ENCODE data around the gene P2RY8.

P2RY8 gene

DNA sequence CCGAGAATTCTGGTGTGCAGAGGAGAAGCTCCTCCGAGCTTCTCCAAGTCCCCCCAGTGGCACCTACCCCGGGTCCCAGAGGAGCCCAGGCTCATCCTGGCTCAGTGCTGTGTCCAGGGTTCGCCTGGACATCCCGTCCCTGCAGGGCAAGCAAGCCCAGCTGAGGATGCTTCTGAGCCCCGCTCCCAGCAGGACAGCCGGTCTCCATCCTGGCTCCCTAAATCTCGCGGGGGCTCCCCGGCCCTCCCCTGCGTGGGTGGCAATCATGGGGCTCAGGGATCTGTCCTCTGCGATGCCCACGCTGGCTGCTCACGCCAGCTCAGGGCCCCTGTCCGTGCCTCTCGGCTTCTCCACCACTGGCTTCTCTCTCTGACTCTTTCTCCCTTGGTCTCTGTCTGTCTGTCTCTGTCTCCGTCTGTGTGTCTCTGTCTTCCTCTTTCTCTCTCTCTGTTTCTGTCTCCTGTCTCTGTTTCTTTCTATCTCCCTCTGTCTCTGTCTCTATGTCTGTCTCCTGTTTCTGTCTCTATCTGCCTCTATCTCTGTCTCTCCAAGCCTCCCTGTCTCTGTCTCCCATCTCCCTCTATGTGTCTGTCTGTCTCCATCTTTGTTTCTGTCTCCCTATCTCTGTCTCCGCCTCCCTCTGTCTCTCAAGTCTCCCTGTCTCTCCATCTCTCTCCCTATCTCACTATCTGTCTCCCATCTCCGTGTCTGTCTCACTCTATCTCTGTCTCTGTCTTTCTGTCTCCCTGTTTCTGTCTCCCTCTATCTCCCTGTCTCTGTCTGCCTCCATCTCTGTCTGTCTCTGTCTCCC is 117.2 kb downstream of the P2RY8 start (continued):
- TF ChIP-seq ZNF558 (tag by site-specific recombination; IDR thresholded peaks at IDR 0.05) (no peak), ZNF626 (tag by site-specific recombination; IDR thresholded peaks at IDR 0.05) (no peak), KLF10 (tag by site-specific recombination; IDR thresholded peaks at IDR 0.05) (no peak)

DNA sequence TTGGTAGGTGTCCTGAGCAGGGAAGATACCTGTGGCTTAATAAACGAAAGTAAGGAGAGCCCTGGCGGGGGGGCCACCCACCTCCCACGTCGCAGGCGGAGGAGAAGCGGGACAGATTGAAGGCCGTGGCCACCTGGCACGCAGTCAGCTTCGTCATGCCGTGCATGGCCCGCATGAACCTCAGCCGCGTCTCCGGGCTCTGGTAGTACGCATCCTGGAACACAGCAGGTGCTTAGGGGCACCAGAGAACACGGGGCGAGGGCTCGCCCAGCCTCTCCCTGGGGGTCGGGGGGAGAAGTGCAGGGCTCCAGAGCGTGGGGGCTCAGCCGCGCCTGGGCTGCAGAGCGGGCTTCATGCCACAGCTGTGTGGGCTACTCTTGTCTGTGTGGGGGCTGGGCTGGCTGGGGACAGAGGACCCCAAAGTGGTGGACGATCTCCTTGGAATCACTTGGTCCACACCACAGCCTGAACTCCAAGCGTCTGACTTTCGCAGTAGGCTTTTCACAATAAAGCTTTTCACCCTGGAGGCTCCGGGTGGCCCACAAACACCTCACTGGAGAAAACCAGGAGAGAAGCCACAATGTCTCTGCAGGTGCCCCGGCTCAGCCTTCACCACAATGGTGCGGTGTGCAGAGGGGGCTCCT is 118.0 kb downstream of the P2RY8 start:
- ChIA-PET POLR2A (no interaction called here), CTCF (no interaction called here)
- no peak overlapping the region for H3K4me3 ChIP-seq (ENCODE audit: low read depth, low read length)
- H3K36me3 ChIP-seq (ENCODE audit: control insufficient read depth in 2 of 2, insufficient read depth in 1 of 2, low read length in 2 of 2), result peaks cover 13 to 41% of the 10 kb centered on the region in 2 experiments; a peak in 2 of 3 replicates
- no peaks in the 10 kb centered on the region; the same call in 1 of the 2 replicates for H3K9me3 ChIP-seq (ENCODE audit: control insufficient read depth, insufficient read depth, low read depth, low read length)
- no peak overlapping the region for H3K27ac ChIP-seq (ENCODE audit: extremely low read depth, low read depth, low read length)
- no peaks in the 10 kb centered on the region for H3K4me1 ChIP-seq (ENCODE audit: control insufficient read depth, insufficient read depth, low read length)
- TF ChIP-seq ZFP69B (tag by site-specific recombination; IDR thresholded peaks at IDR 0.05) (no peak), MEIS1 (CRISPR knock-in tag; IDR thresholded peaks at IDR 0.05; ENCODE audit: borderline replicate concordance) (0 out of 2 replicates have a peak, but pooled peaks have one; percentile 6)

DNA sequence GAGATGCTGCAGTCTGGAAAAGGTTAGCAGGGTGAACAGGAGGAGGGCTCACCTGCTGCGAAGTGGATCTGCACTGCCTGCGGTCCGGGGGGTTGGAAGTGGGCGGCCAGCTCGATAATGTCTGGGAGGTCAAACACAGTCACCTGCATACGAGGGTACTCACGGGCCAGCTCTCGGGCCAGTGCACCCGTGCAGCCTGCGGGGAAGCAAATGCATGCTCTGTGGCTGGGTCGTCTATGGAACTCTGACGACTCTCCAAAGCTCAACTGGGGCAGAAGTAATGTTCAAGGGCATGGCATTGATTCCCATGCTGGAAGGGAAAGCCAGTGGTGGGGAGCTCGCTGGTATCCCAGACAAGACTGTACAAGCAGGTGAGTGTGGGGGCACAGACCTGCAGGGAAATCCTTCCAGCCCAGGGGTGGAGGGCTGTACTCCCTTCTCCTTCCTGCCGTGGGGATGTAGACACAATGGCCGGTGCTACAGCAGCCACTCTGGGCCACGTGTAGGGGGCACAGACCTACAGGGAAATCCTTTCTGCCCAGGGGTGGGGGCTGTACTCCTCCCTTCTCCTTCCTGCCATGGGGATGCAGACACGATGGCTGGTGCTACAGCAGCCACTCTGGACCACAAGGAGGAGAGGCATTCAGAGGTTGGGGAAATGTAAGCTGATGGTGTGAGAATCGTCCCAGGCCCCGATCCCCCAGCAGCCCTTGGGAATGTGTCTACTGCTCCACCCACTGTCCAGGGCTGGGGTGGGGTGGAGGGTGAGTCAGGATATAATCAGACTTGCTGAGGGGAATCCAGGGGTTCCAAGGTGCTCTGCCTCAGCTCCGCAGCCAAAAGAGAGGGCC is 118.8 kb downstream of the P2RY8 start:
- Histone ChIP-seq H3K4me1 (ENCODE audit: control insufficient read depth, insufficient read depth, low read length) (no peaks in the 10 kb centered on the region), H3K36me3 (ENCODE audit: control insufficient read depth in 2 of 2, insufficient read depth in 1 of 2, low read length in 2 of 2) (peaks cover 13 to 50% of the 10 kb centered on the region in 2 experiments; a peak in 2 of 3 replicates), H3K27ac (ENCODE audit: extremely low read depth, low read depth, low read length) (no peak overlapping the region), H3K4me3 (ENCODE audit: low read depth, low read length) (no peak overlapping the region), H3K9me3 (ENCODE audit: control insufficient read depth, insufficient read depth, low read depth, low read length) (no peaks in the 10 kb centered on the region; the same call in 1 of the 2 replicates)
- POLR2A ChIA-PET, result no interaction called here
- CTCF ChIA-PET, result no interaction called here
- TF ChIP-seq ZBTB7A (tag by site-specific recombination; IDR thresholded peaks at IDR 0.05; ENCODE audit: low read depth) (no peak), HOXC10 (CRISPR knock-in tag; IDR thresholded peaks at IDR 0.05) (no peak), ZNF629 (tag by site-specific recombination; IDR thresholded peaks at IDR 0.05) (0 out of 2 replicates have a peak, but pooled peaks have one; percentile 23), ZNF302 (tag by site-specific recombination; IDR thresholded peaks at IDR 0.05; ENCODE audit: low read depth) (no peak), ZNF266 (tag by site-specific recombination; IDR thresholded peaks at IDR 0.05; ENCODE audit: low read depth) (no peak), TRIM28 (IDR thresholded peaks at IDR 0.05; ENCODE audit: borderline replicate concordance, low read length) (peak; percentile 92; the same call in 1 of the 2 replicates), ZSCAN23 (tag by site-specific recombination; IDR thresholded peaks at IDR 0.05) (0 out of 2 replicates have a peak, but pooled peaks have one; percentile 50), SETDB1 (IDR thresholded peaks at IDR 0.05; ENCODE audit: insufficient read length, low read length) (peak; percentile 67), ZNF426 (tag by site-specific recombination; IDR thresholded peaks at IDR 0.05) (no peak), KLF1 (tag by site-specific recombination; IDR thresholded peaks at IDR 0.05) (no peak), SP7 (tag by site-specific recombination; IDR thresholded peaks at IDR 0.05) (0 out of 2 replicates have a peak, but pooled peaks have one; percentile 27), ZNF621 (tag by site-specific recombination; IDR thresholded peaks at IDR 0.05) (no peak), ZNF366 (tag by site-specific recombination; conservative IDR thresholded peaks at IDR 0.05) (no peak)
- TF ChIP-seq, protein P1, sequence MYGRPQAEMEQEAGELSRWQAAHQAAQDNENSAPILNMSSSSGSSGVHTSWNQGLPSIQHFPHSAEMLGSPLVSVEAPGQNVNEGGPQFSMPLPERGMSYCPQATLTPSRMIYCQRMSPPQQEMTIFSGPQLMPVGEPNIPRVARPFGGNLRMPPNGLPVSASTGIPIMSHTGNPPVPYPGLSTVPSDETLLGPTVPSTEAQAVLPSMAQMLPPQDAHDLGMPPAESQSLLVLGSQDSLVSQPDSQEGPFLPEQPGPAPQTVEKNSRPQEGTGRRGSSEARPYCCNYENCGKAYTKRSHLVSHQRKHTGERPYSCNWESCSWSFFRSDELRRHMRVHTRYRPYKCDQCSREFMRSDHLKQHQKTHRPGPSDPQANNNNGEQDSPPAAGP (tag by site-specific recombination; IDR thresholded peaks at IDR 0.05), result peak; percentile 74; the same call in 1 of the 2 replicates
- TF ChIP-seq, protein P2, sequence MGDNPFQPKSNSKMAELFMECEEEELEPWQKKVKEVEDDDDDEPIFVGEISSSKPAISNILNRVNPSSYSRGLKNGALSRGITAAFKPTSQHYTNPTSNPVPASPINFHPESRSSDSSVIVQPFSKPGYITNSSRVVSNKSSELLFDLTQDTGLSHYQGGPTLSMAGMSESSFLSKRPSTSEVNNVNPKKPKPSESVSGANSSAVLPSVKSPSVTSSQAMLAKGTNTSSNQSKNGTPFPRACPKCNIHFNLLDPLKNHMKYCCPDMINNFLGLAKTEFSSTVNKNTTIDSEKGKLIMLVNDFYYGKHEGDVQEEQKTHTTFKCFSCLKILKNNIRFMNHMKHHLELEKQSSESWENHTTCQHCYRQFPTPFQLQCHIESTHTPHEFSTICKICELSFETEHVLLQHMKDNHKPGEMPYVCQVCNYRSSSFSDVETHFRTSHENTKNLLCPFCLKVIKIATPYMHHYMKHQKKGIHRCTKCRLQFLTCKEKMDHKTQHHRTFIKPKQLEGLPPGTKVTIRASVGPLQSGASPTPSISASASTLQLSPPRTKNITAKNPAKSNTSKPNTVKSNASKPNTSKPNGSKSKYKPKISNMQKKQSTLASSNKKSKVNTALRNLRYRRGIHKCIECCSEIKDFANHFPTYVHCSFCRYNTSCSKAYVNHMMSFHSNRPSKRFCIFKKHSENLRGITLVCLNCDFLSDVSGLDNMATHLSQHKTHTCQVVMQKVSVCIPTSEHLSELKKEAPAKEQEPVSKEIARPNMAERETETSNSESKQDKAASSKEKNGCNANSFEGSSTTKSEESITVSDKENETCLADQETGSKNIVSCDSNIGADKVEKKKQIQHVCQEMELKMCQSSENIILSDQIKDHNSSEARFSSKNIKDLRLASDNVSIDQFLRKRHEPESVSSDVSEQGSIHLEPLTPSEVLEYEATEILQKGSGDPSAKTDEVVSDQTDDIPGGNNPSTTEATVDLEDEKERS (tag by site-specific recombination; IDR thresholded peaks at IDR 0.05), result peak; percentile 100
- TF ChIP-seq, protein P3, sequence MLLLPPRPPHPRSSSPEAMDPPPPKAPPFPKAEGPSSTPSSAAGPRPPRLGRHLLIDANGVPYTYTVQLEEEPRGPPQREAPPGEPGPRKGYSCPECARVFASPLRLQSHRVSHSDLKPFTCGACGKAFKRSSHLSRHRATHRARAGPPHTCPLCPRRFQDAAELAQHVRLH (tag by site-specific recombination; IDR thresholded peaks at IDR 0.05), result peak; percentile 91
- TF ChIP-seq, protein P4, sequence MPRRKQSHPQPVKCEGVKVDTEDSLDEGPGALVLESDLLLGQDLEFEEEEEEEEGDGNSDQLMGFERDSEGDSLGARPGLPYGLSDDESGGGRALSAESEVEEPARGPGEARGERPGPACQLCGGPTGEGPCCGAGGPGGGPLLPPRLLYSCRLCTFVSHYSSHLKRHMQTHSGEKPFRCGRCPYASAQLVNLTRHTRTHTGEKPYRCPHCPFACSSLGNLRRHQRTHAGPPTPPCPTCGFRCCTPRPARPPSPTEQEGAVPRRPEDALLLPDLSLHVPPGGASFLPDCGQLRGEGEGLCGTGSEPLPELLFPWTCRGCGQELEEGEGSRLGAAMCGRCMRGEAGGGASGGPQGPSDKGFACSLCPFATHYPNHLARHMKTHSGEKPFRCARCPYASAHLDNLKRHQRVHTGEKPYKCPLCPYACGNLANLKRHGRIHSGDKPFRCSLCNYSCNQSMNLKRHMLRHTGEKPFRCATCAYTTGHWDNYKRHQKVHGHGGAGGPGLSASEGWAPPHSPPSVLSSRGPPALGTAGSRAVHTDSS (tag by site-specific recombination; IDR thresholded peaks at IDR 0.05), result no peak
- TF ChIP-seq, protein P5, sequence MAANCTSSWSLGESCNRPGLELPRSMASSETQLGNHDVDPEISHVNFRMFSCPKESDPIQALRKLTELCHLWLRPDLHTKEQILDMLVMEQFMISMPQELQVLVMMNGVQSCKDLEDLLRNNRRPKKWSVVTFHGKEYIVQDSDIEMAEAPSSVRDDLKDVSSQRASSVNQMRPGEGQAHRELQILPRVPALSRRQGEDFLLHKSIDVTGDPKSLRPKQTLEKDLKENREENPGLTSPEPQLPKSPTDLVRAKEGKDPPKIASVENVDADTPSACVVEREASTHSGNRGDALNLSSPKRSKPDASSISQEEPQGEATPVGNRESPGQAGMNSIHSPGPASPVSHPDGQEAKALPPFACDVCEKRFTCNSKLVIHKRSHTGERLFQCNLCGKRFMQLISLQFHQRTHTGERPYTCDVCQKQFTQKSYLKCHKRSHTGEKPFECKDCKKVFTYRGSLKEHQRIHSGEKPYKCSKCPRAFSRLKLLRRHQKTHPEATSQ (tag by site-specific recombination; IDR thresholded peaks at IDR 0.05), result 0 out of 2 replicates have a peak, but pooled peaks have one; percentile 70

Data from HEK293 (cell line).